Left ventricle myocardium inferior (tissue), 1 donor: Measurements from ENCODE around the gene NRG3. TPM values are rescaled to one million over a fixed set of nuclear protein-coding genes. Genes with fewer than 3 reads are reported as not detected.

ENCODE experiments used
- DNase-seq: peaks from one replicate; pipeline ENCODE4 v3.0.0-alpha.2; 2020
- H3K27ac ChIP-seq: fragments of 200-600 bp; replicated peaks from 2 replicates; pipeline ENCODE4 v1.8.0; 2021
- H3K27me3 ChIP-seq: fragments of 200-600 bp; 2 replicates; pipeline ENCODE4 v1.8.0; 2021; ENCODE audit warnings: low read depth
- H3K36me3 ChIP-seq: fragments of 200-600 bp; 2 replicates; pipeline ENCODE4 v1.8.0; 2021
- H3K4me1 ChIP-seq: fragments of 200-600 bp; 2 replicates; pipeline ENCODE4 v1.8.0; 2021
- H3K4me3 ChIP-seq: fragments of 200-600 bp; 2 replicates; pipeline ENCODE4 v1.8.0; 2021; ENCODE audit warnings: mild to moderate bottlenecking, moderate library complexity
- H3K9me3 ChIP-seq: fragments of 200-600 bp; replicated peaks from 2 replicates; pipeline ENCODE4 v1.8.0; 2021
- CTCF ChIP-seq: fragments of 200-600 bp; IDR thresholded peaks from 2 replicates; pipeline ENCODE4 v1.8.0; 2021; ENCODE audit warnings: antibody characterized with exemption, mild to moderate bottlenecking, borderline replicate concordance
- intact Hi-C: fragments of 100-400 bp; cut with micrococcal nuclease; formaldehyde crosslinking; loops from one replicate; pipeline ENCODE4 v1.11.0; 2022
- total RNA-seq: library from RNA; stranded (reverse); fragmentation: NEBNext Ultra II Directional; extraction: Animal tissue kit (Norgen Biotek cat#: 25700); gene quantifications from one replicate; pipeline ENCODE4 v1.2.1, GENCODE V29; 2021
- donor health status: DM: no; HTN: yes; CAD: no; lungs with severe emphysema.

The NRG3 gene
- total RNA-seq, 1 donor from 2014 or later: 0.11 TPM

GRCh38 chr10:82278401-82279182, 403.6 kb downstream of the NRG3 start:
- intact Hi-C loops: no loop called here
- no peak for DNase-seq
- Histone ChIP-seq H3K9me3 (no peaks in the 10 kb centered on the region), H3K27ac (no peak overlapping the region), H3K4me1 (no peaks in the 10 kb centered on the region), H3K27me3 (no peaks in the 10 kb centered on the region), H3K4me3 (no peak overlapping the region), H3K36me3 (no peaks in the 10 kb centered on the region)
- TF ChIP-seq CTCF: no peak

GRCh38 chr10:82282782-82283456, 407.9 kb downstream of the NRG3 start:
- TF ChIP-seq CTCF: no peak
- Histone ChIP-seq H3K9me3 (no peaks in the 10 kb centered on the region), H3K4me1 (no peaks in the 10 kb centered on the region), H3K27ac (no peak overlapping the region), H3K4me3 (no peak overlapping the region), H3K36me3 (no peaks in the 10 kb centered on the region), H3K27me3 (no peaks in the 10 kb centered on the region)
- DNase-seq: no peak
- intact Hi-C loops: no loop called here

GRCh38 chr10:82284180-82284579, 409.2 kb downstream of the NRG3 start:
- H3K27ac ChIP-seq: no peak overlapping the region
- no peak for TF ChIP-seq CTCF
- H3K4me3 ChIP-seq: no peak overlapping the region
- DNase-seq: no peak
- no peaks in the 10 kb centered on the region for H3K9me3 ChIP-seq
- H3K27me3 ChIP-seq: no peaks in the 10 kb centered on the region
- no peaks in the 10 kb centered on the region for H3K4me1 ChIP-seq
- no peaks in the 10 kb centered on the region for H3K36me3 ChIP-seq
- intact Hi-C loops: no loop called here

- no peak for DNase-seq
- Histone ChIP-seq H3K4me1 (no peaks in the 10 kb centered on the region), H3K9me3 (peaks cover 14% of the 10 kb centered on the region), H3K4me3 (no peak overlapping the region), H3K27ac (no peak overlapping the region), H3K36me3 (no peaks in the 10 kb centered on the region), H3K27me3 (no peaks in the 10 kb centered on the region)
- intact Hi-C loops: no loop called here
- no peak for TF ChIP-seq CTCF
These were observed 413.5 kb downstream of the NRG3 start for GRCh38 chr10:82288461-82288881.

- intact Hi-C loops: no loop called here
- Histone ChIP-seq H3K4me3 (no peak overlapping the region), H3K9me3 (peaks cover 14% of the 10 kb centered on the region), H3K36me3 (no peaks in the 10 kb centered on the region), H3K4me1 (no peaks in the 10 kb centered on the region), H3K27ac (no peak overlapping the region), H3K27me3 (no peaks in the 10 kb centered on the region)
- TF ChIP-seq CTCF: no peak
- DNase-seq: no peak
These were observed 415.0 kb downstream of the NRG3 start for GRCh38 chr10:82289945-82290344.
